GM12874 (cell line): ENCODE data around the gene ZNF385D.

ENCODE experiments used
- TF ChIP-seq, protein P1 (sequence below): IDR thresholded peaks from 2 replicates; pipeline ENCODE4 v1.5.1; 2011; ENCODE audit warnings: low read depth, mild to moderate bottlenecking, control low read depth, low read length, moderate library complexity; ENCODE audit not compliant: insufficient read depth

ZNF385D gene

DNA sequence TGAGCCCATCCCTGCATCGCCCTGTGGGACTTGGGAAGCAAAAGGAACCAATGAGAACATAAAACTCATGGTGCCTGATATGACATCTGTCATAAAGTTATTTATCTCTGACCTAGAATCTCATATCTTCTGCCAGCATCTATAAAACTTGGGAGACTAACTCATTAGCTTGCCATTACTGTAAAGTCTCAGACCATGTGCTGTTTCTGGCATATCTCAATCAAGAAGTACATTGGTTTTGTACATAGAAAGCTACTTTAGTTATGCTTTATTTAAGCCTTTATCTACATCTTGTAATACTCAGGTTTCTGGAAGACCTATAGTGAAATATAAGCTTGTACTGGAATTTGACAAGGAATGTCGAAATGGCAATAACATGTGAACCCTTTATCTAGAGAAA is 112.5 kb downstream of the ZNF385D start:
- TF ChIP-seq, protein P1, sequence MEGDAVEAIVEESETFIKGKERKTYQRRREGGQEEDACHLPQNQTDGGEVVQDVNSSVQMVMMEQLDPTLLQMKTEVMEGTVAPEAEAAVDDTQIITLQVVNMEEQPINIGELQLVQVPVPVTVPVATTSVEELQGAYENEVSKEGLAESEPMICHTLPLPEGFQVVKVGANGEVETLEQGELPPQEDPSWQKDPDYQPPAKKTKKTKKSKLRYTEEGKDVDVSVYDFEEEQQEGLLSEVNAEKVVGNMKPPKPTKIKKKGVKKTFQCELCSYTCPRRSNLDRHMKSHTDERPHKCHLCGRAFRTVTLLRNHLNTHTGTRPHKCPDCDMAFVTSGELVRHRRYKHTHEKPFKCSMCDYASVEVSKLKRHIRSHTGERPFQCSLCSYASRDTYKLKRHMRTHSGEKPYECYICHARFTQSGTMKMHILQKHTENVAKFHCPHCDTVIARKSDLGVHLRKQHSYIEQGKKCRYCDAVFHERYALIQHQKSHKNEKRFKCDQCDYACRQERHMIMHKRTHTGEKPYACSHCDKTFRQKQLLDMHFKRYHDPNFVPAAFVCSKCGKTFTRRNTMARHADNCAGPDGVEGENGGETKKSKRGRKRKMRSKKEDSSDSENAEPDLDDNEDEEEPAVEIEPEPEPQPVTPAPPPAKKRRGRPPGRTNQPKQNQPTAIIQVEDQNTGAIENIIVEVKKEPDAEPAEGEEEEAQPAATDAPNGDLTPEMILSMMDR: no peak

DNA sequence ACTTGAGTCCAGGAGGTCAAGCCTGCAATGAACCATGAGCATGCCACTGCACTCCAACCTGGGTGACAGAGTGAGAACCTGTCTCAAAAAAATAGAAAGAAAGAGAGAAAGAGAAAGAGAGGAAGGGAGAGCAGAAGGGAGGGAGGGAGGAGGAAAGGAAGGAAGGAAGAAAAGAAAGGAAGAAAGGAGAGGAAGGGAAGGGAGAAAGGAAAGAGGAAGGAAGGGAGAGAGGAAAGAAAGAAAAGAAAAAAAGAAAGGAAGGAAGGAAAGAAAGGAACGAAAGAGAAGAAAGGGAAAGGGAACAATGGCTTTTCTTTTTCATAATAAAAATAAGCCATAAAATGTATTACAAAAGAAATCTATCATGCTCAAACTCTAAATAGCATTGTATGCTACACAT is 116.9 kb downstream of the ZNF385D start:
- TF ChIP-seq, protein P1: no peak

DNA sequence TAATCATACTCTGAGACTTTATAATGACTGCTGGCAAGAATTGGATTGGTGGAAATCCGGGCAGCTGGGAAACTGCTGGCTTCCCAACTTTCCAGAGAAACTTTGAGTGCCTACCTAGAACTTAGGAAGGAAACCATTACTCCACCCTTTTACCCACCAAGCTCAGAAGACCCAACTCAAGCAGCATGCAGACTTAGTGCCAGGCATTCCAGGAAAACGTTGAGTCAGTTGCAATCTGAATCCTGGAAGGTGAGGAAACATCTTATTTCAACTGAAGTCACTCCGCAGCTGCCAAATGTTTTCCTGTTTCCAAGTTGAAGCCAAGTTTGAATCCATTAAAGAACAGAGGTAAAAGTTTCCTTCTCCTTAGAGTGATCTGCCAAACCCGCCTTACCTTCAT is 126.5 kb downstream of the ZNF385D start:
- TF ChIP-seq, protein P1: no peak

DNA sequence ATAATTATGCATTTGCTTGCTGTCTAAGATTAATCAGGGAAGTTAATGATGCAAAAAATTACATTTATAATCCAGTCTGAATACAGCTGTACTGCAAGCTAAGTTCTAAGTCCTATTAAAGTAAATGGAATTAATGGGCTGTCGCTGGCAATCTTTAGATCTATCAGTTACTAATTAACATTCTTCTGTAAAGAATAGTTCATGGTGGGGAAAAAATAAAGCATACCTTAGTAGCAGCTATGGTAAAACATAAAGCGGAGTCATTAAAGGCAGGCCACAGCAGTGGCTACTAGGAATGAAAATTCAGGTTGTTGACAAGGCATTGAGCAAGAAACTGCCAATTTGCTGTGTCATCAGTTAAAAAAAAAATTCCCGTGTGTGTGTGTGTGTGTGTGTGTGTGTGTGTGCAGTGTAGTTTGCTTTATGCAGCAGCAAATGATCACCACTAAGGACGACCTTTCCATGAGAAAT is 129.8 kb downstream of the ZNF385D start:
- TF ChIP-seq, protein P1: no peak

DNA sequence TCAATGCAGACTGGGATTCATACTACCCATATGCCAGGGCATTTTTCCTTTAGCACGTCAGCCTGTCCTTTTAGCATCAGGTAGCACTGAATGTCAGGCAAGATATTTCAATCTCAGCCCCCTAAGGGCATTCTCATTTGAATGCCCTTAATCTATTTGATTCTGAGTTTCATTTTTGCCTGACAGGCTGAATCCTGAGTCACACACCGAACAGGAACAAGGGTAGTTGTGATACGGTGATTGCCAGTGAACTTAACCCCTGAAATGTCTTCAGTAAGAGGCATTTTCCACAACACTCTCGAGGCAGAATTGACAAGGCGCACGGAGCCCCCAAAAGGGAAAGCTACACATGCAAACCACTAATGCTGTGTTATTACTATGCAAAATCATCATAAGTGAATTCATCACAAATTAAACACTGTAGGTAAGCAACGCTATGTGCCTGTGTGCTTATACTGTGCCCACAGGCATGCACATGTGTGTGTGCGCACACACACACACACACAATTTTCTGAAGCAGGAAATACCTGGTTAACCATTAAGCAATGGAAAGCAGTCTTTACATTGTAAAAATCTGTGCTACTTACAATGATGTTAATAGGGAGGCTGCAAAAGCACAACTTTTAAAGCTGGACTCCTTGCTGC is 130.4 kb downstream of the ZNF385D start:
- TF ChIP-seq, protein P1: no peak

DNA sequence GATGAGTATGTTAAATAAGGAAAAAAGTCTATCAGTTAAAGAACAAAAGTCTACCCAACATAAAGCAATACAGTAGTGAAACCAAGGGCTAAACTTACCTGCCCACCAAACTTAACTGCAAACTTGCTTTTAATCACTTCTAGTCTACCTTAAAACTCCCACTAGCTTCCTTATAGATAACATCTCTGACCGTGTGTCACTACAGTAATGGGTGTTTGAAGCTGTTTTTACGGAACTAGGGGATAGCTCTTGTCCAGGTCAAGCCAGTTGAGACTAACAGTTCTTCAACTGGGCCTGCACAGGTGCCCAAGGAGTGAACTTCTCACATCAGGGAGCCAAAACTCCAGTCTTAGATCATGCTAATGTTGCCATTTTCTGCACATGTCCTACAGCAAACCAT is 132.3 kb downstream of the ZNF385D start:
- TF ChIP-seq, protein P1: no peak

DNA sequence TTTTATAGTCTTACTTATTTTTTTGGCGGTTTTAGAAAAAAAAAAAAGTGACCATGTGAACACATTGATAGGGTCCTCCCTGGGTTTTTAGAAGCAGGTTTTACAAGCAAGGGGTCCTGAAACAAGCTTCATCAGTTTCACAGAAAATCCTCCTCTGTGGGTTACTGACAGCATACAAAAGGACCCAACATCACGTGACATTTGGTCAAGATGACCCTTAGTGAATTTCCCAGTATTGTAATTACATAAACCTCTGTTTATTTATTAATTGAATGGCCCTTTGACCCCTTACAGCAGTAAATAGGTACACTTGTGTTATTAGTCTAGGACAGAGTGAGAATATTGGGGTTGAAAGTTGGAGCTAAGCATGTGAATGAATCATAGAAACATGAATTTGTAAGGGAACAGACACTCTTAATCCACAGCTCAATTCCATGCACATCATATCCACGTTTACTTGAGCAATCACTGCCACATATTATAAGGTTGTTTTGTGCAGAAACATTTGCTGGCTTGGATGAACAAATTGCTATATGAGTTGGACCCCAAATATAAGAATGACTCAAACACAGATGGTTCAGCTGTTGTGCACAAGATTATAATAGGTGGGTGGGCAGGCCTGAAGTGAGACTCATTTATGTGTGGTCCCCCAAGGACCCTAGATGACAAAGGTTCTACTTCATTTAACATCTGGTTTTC is 137.5 kb downstream of the ZNF385D start:
- TF ChIP-seq, protein P1: no peak
